IMR-90 (cell line): ENCODE measurements around the gene HSD17B4. TPM values are rescaled to one million over a fixed set of nuclear protein-coding genes. Genes with fewer than 3 reads are reported as not detected.

Source experiments
- ATAC-seq: fragments of 200-7000 bp; cut with Tn5 transposase; 2 replicates; pipeline ENCODE4 v1.9.1; 2020; ENCODE audit warnings: low read depth, mild to moderate bottlenecking, moderate library complexity
- BruUV-seq: library from RNA; stranded (reverse); fragments of 400-500 nt; replicated peaks from 2 replicates; lab custom pipeline; 2021; lab: Mats Ljungman, UMichigan
- CTCF ChIA-PET: fragments of 300-600 bp; formaldehyde crosslinking; extraction: SDS; loops from one replicate; lab custom pipeline; 2021; ENCODE audit warnings: antibody characterized with exemption; lab: Yijun Ruan, JAX
- POLR2A ChIA-PET: fragments of 300-600 bp; sonication (Branson Sonifier 250); formaldehyde crosslinking; loops from one replicate; lab custom pipeline; 2022; ENCODE audit warnings: antibody characterized with exemption; ENCODE audit not compliant: unreplicated experiment; lab: Charles Lee
- DNase-seq: peaks from one replicate; pipeline ENCODE4 v3.0.0; 2013
- H2AFZ ChIP-seq: replicated peaks from 2 replicates; pipeline ENCODE3; 2013; ENCODE audit warnings: low read length, mild to moderate bottlenecking; ENCODE audit not compliant: poor library complexity
- H2AK5ac ChIP-seq: 2 replicates; pipeline ENCODE4 v1.6.1; 2013; ENCODE audit warnings: low read depth, low read length, inconsistent platforms
- H2AK9ac ChIP-seq: replicated peaks from 2 replicates; pipeline ENCODE3; 2013; ENCODE audit warnings: mild to moderate bottlenecking, low read depth, low read length, moderate library complexity; ENCODE audit not compliant: poor library complexity
- H2BK120ac ChIP-seq: 2 replicates; pipeline ENCODE4 v1.6.1; 2013; ENCODE audit warnings: low read depth, low read length, inconsistent platforms
- H2BK15ac ChIP-seq: 3 replicates; pipeline ENCODE4 v1.6.1; 2013; ENCODE audit warnings: low read depth, low read length, inconsistent platforms
- H2BK20ac ChIP-seq: 2 replicates; pipeline ENCODE4 v1.6.1; 2013; ENCODE audit warnings: low read depth, mild to moderate bottlenecking, inconsistent platforms, low read length, moderate library complexity
- H2BK5ac ChIP-seq: 2 replicates; pipeline ENCODE4 v1.6.1; 2013; ENCODE audit warnings: mild to moderate bottlenecking, low read depth, low read length, inconsistent platforms; ENCODE audit not compliant: poor library complexity, severe bottlenecking
- H3K14ac ChIP-seq: replicated peaks from 2 replicates; pipeline ENCODE4 v1.6.1; 2013; ENCODE audit warnings: low read depth, low read length, inconsistent platforms
- H3K18ac ChIP-seq: 2 replicates; pipeline ENCODE4 v1.6.1; 2013; ENCODE audit warnings: low read depth, low read length, control low read depth
- H3K23ac ChIP-seq: 2 replicates; pipeline ENCODE4 v1.6.1; 2013; ENCODE audit warnings: low read depth, low read length, inconsistent platforms
- H3K27ac ChIP-seq: 2 replicates; pipeline ENCODE4 v1.5.1; 2013; ENCODE audit warnings: mild to moderate bottlenecking, control low read depth, low read length; ENCODE audit not compliant: insufficient read depth
- H3K27me3 ChIP-seq: 2 replicates; pipeline ENCODE4 v1.6.1; 2013; ENCODE audit warnings: low read length; ENCODE audit not compliant: control insufficient read depth, insufficient read depth
- H3K36me3 ChIP-seq: 2 replicates; pipeline ENCODE4 v1.6.1; 2013; ENCODE audit warnings: low read length, mixed read lengths; ENCODE audit not compliant: control insufficient read depth, insufficient read depth
- H3K4ac ChIP-seq: 2 replicates; pipeline ENCODE4 v1.6.1; 2013; ENCODE audit warnings: low read depth, low read length, inconsistent platforms
- H3K4me1 ChIP-seq: 2 replicates; pipeline ENCODE4 v1.6.1; 2013; ENCODE audit warnings: low read length, mixed read lengths; ENCODE audit not compliant: control insufficient read depth, insufficient read depth
- H3K4me2 ChIP-seq: 2 replicates; pipeline ENCODE4 v1.6.1; 2013; ENCODE audit warnings: low read depth, mild to moderate bottlenecking, control low read depth, low read length, moderate library complexity
- H3K4me3 ChIP-seq: 2 replicates; pipeline ENCODE4 v1.5.1; 2013; ENCODE audit warnings: low read depth, mild to moderate bottlenecking, control low read depth, low read length, moderate library complexity; ENCODE audit not compliant: insufficient read depth
- H3K56ac ChIP-seq: 2 replicates; pipeline ENCODE4 v1.6.1; 2013; ENCODE audit warnings: low read length, inconsistent platforms; ENCODE audit not compliant: insufficient read depth; ENCODE audit errors: extremely low read depth
- H3K79me1 ChIP-seq, 2 experiments: 2 replicates each; pipeline ENCODE4 v1.6.1; 2013; ENCODE audit warnings: low read length in 2 of 2, inconsistent platforms in 1 of 2, low read depth in 1 of 2
- H3K9ac ChIP-seq: 2 replicates; pipeline ENCODE4 v1.6.1; 2013; ENCODE audit warnings: low read depth, low read length, control low read depth
- H3K9me1 ChIP-seq: 2 replicates; pipeline ENCODE4 v1.6.1; 2013; ENCODE audit warnings: low read length, inconsistent platforms; ENCODE audit not compliant: insufficient read depth
- H3K9me3 ChIP-seq: 2 replicates; pipeline ENCODE4 v1.6.1; 2013; ENCODE audit warnings: low read length; ENCODE audit not compliant: control insufficient read depth, insufficient read depth
- H4K20me1 ChIP-seq: 2 replicates; pipeline ENCODE4 v1.6.1; 2013; ENCODE audit warnings: low read length, inconsistent platforms; ENCODE audit not compliant: insufficient read depth
- H4K5ac ChIP-seq: 2 replicates; pipeline ENCODE4 v1.6.1; 2013; ENCODE audit warnings: mild to moderate bottlenecking, low read depth, low read length, control low read depth
- H4K8ac ChIP-seq, 2 experiments: 2 replicates each; pipeline ENCODE4 v1.6.1; 2013; ENCODE audit warnings: low read depth in 2 of 2, low read length in 2 of 2, control low read depth in 1 of 2, inconsistent platforms in 1 of 2
- H4K91ac ChIP-seq: 2 replicates; pipeline ENCODE4 v1.6.1; 2013; ENCODE audit warnings: low read depth, low read length, inconsistent platforms; ENCODE audit not compliant: insufficient read depth
- CTCF ChIP-seq: conservative IDR thresholded peaks from 2 replicates; pipeline ENCODE4 v1.5.1; 2012; ENCODE audit warnings: mild to moderate bottlenecking, low read depth, low read length, improper control_type of control experiment
- RAD21 ChIP-seq: IDR thresholded peaks from 2 replicates; pipeline ENCODE4 v1.6.1; 2012; ENCODE audit warnings: low read length, improper control_type of control experiment
- SMC3 ChIP-seq: fragments of 150-350 bp; IDR thresholded peaks from 2 replicates; pipeline ENCODE4 v1.6.1; 2016; ENCODE audit warnings: low read depth, mild to moderate bottlenecking, antibody characterized with exemption, low read length, moderate library complexity
- WGBS, 2 experiments: methylation state at CpG; one replicate each; pipeline versions ENCODE4 v1.1.5 to v1.1.7; 2013; ENCODE audit warnings: missing lambda C conversion rate in 2 of 2; ENCODE audit not compliant: insufficient read length in 1 of 2; ENCODE audit errors: extremely low coverage in 2 of 2; 5-methylcytosine and 5-hydroxymethylcytosine counted together
- dilution Hi-C: fragments of 300-500 bp; cut with HindIII; formaldehyde crosslinking; loops from one replicate; pipeline ENCODE4 v1.14.3; 2018; ENCODE audit warnings: low sequenced_read_pairs; ENCODE audit not compliant: unreplicated experiment
- in situ Hi-C: fragments of 300-500 bp; cut with MboI; formaldehyde crosslinking; loops from 3 replicates; pipeline ENCODE4 v1.14.3; 2019; ENCODE audit warnings: low sequenced_read_pairs, inconsistent platforms, mixed read lengths
- intact Hi-C: fragments of 100-400 bp; cut with micrococcal nuclease; formaldehyde crosslinking; loops from 2 replicates; pipeline ENCODE4 v1.10.0; 2022
- polyA plus RNA-seq, 3 experiments: library from polyadenylated mRNA; depleted of rRNA; stranded (reverse); fragments of >200 nt; gene quantifications; 2 replicates each; pipeline ENCODE4 v1.2.3, GENCODE V29; 2012; ENCODE audit warnings: low replicate concordance in 1 of 3
- total RNA-seq: library from RNA; depleted of rRNA; stranded (reverse); fragments of >200 nt; gene quantifications from 2 replicates; pipeline ENCODE4 v1.2.3, GENCODE V29; 2012
- TF ChIP-seq, protein P1 (sequence below): fragments of 150-350 bp; IDR thresholded peaks from 2 replicates; pipeline ENCODE4 v1.6.1; 2016; ENCODE audit warnings: low read depth, mild to moderate bottlenecking, low read length, moderate library complexity, borderline replicate concordance

The HSD17B4 gene
- total and polyA plus RNA-seq, 2 of the 4 experiments (the other 2 are of a cell fraction) = 95.1 to 154 TPM

GRCh38 chr5:119521232-119521631 lies 68.9 kb downstream of the HSD17B4 start:
- Histone ChIP-seq H3K4me2 (no peak overlapping the region), H3K4ac (no peak overlapping the region), H3K9me1 (no peaks in the 10 kb centered on the region), H3K9ac (no peak overlapping the region), H3K56ac (no peak overlapping the region), H2BK5ac (no peak overlapping the region), H4K5ac (no peak overlapping the region), H4K91ac (no peak overlapping the region), H3K23ac (no peak overlapping the region), H3K14ac (no peak overlapping the region), H2AK9ac (no peak overlapping the region), H2BK120ac (no peak overlapping the region), H3K9me3 (no peaks in the 10 kb centered on the region), H2AK5ac (no peak overlapping the region), H3K36me3 (peaks cover 3% of the 10 kb centered on the region; the same call in 1 of the 2 replicates), H3K18ac (no peak overlapping the region), H3K27me3 (no peaks in the 10 kb centered on the region), H4K8ac (no peak overlapping the region), H2BK15ac (no peak overlapping the region), H3K27ac (no peak overlapping the region), H2AFZ (no peak overlapping the region), H3K79me1 (no peaks in the 10 kb centered on the region), H3K4me3 (no peak overlapping the region), H3K4me1 (peaks cover 2% of the 10 kb centered on the region; the same call in 1 of the 2 replicates), H2BK20ac (no peak overlapping the region), H4K20me1 (no peaks in the 10 kb centered on the region)
- ATAC-seq (no peak), DNase-seq (no peak)
- intact Hi-C loops (no loop called here), dilution Hi-C loops (no loop called here), in situ Hi-C loops (no loop called here)
- no TSS peak for BruUV-seq
- ChIA-PET POLR2A (no interaction called here), CTCF (no interaction called here)
- WGBS, 2 experiments = no CpG with 5 or more reads among the region's 1 CpG
- TF ChIP-seq, protein P1, sequence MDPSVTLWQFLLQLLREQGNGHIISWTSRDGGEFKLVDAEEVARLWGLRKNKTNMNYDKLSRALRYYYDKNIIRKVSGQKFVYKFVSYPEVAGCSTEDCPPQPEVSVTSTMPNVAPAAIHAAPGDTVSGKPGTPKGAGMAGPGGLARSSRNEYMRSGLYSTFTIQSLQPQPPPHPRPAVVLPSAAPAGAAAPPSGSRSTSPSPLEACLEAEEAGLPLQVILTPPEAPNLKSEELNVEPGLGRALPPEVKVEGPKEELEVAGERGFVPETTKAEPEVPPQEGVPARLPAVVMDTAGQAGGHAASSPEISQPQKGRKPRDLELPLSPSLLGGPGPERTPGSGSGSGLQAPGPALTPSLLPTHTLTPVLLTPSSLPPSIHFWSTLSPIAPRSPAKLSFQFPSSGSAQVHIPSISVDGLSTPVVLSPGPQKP = no peak
- TF ChIP-seq RAD21 (no peak), SMC3 (no peak), CTCF (no peak)
